NOMO-1 treated with DMSO at 0.1 percent for 48 hours (cell line): ENCODE results near the gene ZGPAT.

Experiments used
- DNase-seq: peaks from one replicate; lab custom pipeline; 2025; ENCODE audit not compliant: unreplicated experiment; lab: John Stamatoyannopoulos, UW

Gene ZGPAT

DNA sequence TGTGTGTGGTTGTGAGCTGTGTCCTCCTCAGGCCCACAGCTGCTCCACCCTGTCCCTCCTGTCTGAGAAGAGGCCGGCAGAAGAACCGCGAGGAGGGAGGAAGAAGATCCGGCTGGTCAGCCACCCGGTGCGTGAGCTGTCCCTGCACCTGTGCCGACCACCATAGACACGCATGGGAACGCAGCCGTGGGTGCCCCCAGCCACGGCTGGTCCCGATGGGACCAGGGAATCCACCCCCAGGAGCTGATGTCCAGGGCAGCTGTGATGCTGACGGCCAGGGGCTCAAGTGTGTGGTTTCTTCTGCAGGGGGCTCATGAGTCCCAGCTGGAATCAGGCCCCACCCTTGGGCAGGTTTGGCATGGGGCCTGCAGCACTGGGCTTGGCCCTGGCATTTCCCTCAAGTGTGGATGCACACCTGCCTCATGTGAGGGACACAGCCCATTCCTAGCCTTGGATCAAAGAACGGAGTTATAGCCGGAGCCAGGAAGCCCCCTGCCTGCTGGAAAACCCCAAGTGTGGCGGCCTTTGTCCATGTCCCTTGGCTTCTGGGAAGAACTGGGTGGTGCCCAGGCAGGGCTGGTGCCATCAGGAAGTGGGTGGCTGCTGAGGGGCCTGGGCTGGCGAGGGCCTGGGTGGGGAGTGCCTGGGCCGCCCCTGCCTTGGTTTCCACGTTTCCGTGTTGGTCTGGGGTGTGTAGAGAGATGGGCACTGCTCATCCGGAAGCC is 16.0 kb upstream of the ZGPAT start:
- DNase-seq, result no peak

- DNase-seq, result no peak
Measured at GRCh38 chr20:63692436-63693082, 15.3 kb upstream of the ZGPAT start.

- DNase-seq, result no peak
Measured at GRCh38 chr20:63693083-63693732, 14.6 kb upstream of the ZGPAT start.

GRCh38 chr20:63693733-63694583 is 13.9 kb upstream of the ZGPAT start:
- DNase-seq, result no peak

DNA sequence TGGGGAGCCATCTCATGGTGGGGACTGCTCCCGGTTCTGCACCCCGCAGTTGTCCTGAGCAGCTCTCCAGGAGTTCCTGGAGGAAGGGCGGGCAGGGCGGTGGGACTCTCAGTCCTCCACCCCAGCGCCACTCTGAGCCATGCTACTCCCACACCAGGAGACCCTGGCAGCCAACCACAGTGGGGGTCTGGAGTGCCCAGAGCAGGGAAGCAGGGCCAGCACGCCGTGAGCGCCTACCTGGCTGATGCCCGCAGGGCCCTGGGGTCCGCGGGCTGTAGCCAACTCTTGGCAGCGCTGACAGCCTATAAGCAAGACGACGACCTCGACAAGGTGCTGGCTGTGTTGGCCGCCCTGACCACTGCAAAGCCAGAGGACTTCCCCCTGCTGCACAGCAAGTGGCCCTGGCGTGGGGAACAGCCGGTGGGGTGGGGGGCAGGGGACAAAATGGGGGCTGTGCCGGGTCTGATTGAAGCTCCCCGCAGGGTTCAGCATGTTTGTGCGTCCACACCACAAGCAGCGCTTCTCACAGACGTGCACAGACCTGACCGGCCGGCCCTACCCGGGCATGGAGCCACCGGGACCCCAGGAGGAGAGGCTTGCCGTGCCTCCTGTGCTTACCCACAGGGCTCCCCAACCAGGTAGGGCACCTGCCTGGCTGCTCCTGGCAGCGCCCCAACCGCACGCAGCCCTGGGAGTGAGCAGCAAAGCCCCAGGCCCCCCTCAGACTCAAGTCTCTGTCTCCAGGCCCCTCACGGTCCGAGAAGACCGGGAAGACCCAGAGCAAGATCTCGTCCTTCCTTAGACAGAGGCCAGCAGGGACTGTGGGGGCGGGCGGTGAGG is 13.0 kb upstream of the ZGPAT start:
- DNase-seq, result no peak

DNA sequence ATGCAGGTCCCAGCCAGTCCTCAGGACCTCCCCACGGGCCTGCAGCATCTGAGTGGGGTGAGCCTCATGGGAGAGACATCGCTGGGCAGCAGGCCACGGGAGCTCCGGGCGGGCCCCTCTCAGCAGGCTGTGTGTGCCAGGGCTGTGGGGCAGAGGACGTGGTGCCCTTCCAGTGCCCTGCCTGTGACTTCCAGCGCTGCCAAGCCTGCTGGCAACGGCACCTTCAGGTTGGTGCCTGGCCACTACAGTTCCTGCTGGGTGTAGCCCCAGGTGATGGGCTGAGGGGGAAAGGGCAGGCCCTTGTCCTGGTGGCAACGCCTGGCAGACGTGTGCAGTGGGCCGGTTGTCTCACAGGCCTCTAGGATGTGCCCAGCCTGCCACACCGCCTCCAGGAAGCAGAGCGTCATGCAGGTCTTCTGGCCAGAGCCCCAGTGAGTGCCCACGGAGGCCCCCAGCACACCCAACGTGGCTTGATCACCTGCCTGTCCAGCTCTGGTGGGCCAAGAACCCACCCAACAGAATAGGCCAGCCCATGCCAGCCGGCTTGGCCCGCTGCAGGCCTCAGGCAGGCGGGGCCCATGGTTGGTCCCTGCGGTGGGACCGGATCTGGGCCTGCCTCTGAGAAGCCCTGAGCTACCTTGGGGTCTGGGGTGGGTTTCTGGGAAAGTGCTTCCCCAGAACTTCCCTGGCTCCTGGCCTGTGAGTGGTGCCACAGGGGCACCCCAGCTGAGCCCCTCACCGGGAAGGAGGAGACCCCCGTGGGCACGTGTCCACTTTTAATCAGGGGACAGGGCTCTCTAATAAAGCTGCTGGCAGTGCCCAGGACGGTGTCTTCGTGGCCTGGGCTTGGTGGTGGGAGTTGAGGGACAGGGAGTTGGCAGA is 12.2 kb upstream of the ZGPAT start:
- DNase-seq, result no peak

GRCh38 chr20:63696306-63696627 is 11.6 kb upstream of the ZGPAT start:
- DNase-seq, result no peak

GRCh38 chr20:63696628-63697356 is 11.0 kb upstream of the ZGPAT start, which contains the start of gene TNFRSF6B:
Gene TNFRSF6B (plus strand): TSS chr20:63696652. CDS start chr20:63696768, 116 bp downstream.
- DNase-seq, result no peak

DNA sequence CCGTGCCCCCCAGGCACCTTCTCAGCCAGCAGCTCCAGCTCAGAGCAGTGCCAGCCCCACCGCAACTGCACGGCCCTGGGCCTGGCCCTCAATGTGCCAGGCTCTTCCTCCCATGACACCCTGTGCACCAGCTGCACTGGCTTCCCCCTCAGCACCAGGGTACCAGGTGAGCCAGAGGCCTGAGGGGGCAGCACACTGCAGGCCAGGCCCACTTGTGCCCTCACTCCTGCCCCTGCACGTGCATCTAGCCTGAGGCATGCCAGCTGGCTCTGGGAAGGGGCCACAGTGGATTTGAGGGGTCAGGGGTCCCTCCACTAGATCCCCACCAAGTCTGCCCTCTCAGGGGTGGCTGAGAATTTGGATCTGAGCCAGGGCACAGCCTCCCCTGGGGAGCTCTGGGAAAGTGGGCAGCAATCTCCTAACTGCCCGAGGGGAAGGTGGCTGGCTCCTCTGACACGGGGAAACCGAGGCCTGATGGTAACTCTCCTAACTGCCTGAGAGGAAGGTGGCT is 10.4 kb upstream of the ZGPAT start:
- no peak for DNase-seq

DNA sequence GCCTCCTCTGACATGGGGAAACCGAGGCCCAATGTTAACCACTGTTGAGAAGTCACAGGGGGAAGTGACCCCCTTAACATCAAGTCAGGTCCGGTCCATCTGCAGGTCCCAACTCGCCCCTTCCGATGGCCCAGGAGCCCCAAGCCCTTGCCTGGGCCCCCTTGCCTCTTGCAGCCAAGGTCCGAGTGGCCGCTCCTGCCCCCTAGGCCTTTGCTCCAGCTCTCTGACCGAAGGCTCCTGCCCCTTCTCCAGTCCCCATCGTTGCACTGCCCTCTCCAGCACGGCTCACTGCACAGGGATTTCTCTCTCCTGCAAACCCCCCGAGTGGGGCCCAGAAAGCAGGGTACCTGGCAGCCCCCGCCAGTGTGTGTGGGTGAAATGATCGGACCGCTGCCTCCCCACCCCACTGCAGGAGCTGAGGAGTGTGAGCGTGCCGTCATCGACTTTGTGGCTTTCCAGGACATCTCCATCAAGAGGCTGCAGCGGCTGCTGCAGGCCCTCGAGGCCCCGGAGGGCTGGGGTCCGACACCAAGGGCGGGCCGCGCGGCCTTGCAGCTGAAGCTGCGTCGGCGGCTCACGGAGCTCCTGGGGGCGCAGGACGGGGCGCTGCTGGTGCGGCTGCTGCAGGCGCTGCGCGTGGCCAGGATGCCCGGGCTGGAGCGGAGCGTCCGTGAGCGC is 9.8 kb upstream of the ZGPAT start:
- DNase-seq, result no peak

- DNase-seq, result no peak
Measured at GRCh38 chr20:63698739-63699465, 8.9 kb upstream of the ZGPAT start.

DNA sequence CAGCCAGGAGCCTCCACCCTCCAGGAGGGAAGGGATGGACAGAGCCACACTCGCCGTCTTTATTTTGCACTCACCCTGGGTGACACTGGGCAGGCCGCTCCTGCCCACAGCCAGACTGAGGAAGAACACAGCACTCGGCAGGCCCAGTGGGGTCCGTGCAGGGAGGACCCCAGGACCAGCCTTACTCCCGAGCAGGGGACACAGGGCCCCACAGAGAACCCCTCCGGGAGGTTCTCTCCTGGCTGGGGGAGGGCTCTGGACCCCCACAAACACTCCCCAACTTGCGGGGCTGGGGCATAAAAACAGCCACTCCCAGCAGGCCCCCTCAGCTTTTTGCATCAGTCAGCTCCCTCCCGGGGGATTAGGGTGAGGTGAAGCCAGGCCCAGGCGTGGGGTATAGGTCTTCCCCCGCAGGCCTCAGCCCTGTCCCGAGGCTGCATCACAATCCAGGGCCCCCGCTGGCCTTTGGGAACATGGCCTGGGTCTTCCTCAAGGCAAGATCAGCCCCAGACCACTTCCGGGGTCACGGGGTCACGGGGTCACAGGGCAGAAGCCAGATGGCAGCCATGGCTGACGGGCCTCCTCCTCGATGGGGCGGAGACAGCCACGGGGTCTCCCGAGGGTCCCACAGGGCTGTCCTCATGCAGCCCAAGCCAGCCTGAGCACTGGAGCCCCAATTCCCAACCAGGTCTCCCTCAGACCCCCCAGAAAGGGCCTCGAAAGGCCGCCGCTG is 8.2 kb upstream of the ZGPAT start:
- no peak for DNase-seq

DNA sequence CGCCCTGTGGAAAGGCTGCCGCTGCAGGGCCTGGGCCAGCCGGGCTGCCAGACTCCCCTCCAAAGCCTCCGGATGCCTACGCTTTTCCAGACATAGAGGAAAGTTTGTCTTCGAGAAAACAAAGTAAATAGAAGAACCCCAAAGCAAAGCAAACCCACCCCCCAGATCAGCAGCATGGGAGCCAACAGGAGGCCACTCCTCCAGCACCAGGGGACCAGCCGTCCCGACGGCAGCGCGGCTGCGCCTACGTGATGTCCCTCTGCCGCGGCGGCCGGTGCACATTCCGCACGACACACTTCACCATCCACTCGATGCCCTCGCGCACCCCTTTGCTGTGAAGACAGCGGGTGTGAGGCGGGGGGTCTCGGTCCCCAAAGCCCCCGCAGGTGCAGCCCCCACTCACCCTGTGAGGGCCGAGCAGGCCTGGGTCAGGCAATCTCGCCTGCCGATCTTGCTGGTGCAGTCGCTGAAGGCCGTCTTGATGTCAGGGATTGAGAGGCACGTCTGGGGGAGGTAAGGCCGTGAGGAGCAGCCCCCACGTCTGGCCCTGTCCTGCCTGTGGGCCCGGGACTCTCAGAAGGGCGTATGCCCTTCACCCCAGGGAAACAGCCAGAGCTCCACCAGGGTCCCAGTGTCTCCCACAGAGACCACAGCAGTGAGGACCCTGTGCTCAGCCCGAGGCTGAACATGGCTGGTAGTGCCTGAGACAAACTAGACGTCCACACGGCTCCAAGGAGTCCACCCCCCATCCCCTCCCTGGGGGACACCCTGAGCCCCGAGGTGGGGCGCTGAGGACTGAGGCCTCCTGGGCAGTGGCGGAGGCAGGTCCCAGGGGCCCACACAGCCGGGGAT is 7.4 kb upstream of the ZGPAT start:
- DNase-seq, result no peak

- no peak for DNase-seq
Measured at GRCh38 chr20:63701051-63701328, 6.8 kb upstream of the ZGPAT start.

DNA sequence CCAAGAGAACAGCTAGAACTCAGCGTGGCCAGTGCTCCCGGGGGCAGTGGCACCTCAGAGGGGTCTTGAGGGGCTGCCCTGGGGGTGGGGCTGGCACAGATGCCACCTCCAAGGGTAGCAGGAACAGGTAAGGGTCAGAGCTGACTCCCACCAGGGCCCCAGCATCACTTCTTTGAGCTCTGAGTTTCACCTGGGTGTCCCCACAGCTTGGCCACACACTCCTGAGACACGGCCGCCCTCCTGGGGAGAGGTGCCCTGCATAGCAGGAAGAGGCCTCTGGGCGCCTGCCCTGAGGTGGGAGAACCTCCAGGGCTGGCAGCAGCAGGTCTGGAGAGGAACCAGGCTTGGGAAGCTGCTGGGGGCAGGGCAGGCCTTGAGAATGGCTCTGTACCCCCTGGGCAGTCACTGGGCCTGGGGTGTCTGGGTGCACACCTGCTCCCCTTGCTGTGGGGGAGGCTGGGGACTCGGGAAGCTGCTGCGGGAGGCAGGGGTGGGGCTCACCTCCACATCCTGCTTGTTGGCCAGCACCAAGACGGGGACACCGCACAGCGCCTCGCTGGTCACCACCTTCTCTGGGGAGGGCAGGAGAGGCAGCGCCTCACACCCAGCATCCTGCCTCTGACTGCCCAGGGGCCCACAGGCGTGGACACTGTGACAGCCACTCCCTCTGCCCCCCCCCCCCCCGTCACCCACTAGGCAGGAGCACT is 6.4 kb upstream of the ZGPAT start:
- DNase-seq, result no peak
